Measurements from ENCODE around the gene NCAM2. TPM values are rescaled to one million over a fixed set of nuclear protein-coding genes. Genes with fewer than 3 reads are reported as not detected.

Gene NCAM2
- total RNA-seq, 1 experiment from 2014 or later: 2.4 TPM

DNA sequence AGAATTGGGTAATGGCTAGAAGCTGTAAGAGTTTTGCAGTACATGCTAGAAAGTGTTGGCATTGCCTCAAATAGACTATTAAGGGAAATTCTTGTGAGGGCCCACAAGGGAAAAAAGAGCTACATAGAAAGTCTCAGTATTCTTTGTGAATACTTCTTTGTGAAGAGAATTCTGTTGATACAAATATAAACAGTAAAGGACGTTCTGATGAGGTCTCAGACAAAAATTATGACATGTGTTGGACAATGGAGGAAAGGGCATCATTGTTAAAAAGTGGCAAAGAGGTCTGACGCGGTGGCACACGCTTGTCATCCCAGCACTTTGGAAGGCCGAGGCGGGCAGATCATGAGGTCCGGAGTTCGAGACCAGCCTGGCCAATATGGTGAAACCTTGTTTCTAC lies 458.9 kb downstream of the NCAM2 start:
- Histone ChIP-seq H3K79me2 (ENCODE audit: low read length) (no peaks in the 10 kb centered on the region), H2AFZ (ENCODE audit: low read length) (no peak overlapping the region), H3K4me1 (ENCODE audit: insufficient read depth, low read length) (no peaks in the 10 kb centered on the region), H3K36me3 (ENCODE audit: low read depth, low read length) (no peaks in the 10 kb centered on the region), H3K4me2 (ENCODE audit: low read length) (no peak overlapping the region), H3K9ac (ENCODE audit: low read length) (no peak overlapping the region), H3K27ac (ENCODE audit: low read length) (no peak overlapping the region), H3F3A (ENCODE audit: low read length, unreplicated experiment) (no peaks in the 10 kb centered on the region), H3K4me3 (ENCODE audit: low read length) (no peak overlapping the region), H3K9me2 (replicated peaks; ENCODE audit: low read length) (no peaks in the 10 kb centered on the region), H3K9me3 (ENCODE audit: low read length) (no peaks in the 10 kb centered on the region), H3K27me3 (ENCODE audit: low read length) (no peaks in the 10 kb centered on the region), H4K20me1 (ENCODE audit: low read length) (no peaks in the 10 kb centered on the region)
- DNase-seq: no peak
- no peak for ATAC-seq
- no TSS peak for BruUV-seq (replicated peaks)
- CTCF ChIA-PET: no interaction called here
- intact Hi-C loops (cut with micrococcal nuclease): no loop called here
- POLR2A ChIA-PET (ENCODE audit: unreplicated experiment): no interaction called here
- TF ChIP-seq EZH2 (IDR thresholded peaks at IDR 0.05; ENCODE audit: low read length, unreplicated experiment) (no peak), EZH2phosphoT487 (IDR thresholded peaks at IDR 0.05; ENCODE audit: borderline replicate concordance, low read length) (no peak)

DNA sequence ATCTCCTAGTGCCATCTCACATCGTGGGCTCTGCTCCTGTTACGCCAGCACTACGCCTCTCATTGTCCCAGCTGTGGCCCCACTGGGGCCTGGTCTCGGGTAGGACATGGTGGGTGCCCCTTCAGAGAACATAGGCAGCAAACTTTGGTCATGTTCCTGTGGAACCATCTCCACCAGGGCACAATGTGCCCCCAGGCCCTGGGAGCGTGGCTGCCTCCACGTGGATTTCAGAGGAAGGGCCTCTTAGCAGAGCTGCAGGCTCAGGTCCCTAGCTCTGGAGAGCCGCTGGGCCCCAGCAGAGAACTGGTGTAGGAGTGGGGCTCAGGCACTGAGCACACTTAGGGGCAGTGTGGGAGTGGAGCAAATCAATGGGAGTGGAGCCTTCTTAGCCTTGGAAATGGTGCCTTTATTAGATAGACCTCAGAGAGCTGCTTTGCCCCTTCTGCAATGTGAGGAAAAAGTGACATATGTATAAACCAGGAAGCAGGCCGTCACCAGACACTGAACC lies 460.0 kb downstream of the NCAM2 start:
- BruUV-seq (replicated peaks): no TSS peak
- Histone ChIP-seq H3K9me2 (replicated peaks; ENCODE audit: low read length) (no peaks in the 10 kb centered on the region), H3K4me3 (ENCODE audit: low read length) (no peak overlapping the region), H3K9me3 (ENCODE audit: low read length) (no peaks in the 10 kb centered on the region), H3K27ac (ENCODE audit: low read length) (no peak overlapping the region), H3K36me3 (ENCODE audit: low read depth, low read length) (no peaks in the 10 kb centered on the region), H3K9ac (ENCODE audit: low read length) (no peak overlapping the region), H3K79me2 (ENCODE audit: low read length) (no peaks in the 10 kb centered on the region), H3F3A (ENCODE audit: low read length, unreplicated experiment) (no peaks in the 10 kb centered on the region), H2AFZ (ENCODE audit: low read length) (no peak overlapping the region), H3K4me1 (ENCODE audit: insufficient read depth, low read length) (no peaks in the 10 kb centered on the region), H3K27me3 (ENCODE audit: low read length) (no peaks in the 10 kb centered on the region), H4K20me1 (ENCODE audit: low read length) (no peaks in the 10 kb centered on the region), H3K4me2 (ENCODE audit: low read length) (no peak overlapping the region)
- DNase-seq (no peak), ATAC-seq (no peak)
- TF ChIP-seq, protein P1, sequence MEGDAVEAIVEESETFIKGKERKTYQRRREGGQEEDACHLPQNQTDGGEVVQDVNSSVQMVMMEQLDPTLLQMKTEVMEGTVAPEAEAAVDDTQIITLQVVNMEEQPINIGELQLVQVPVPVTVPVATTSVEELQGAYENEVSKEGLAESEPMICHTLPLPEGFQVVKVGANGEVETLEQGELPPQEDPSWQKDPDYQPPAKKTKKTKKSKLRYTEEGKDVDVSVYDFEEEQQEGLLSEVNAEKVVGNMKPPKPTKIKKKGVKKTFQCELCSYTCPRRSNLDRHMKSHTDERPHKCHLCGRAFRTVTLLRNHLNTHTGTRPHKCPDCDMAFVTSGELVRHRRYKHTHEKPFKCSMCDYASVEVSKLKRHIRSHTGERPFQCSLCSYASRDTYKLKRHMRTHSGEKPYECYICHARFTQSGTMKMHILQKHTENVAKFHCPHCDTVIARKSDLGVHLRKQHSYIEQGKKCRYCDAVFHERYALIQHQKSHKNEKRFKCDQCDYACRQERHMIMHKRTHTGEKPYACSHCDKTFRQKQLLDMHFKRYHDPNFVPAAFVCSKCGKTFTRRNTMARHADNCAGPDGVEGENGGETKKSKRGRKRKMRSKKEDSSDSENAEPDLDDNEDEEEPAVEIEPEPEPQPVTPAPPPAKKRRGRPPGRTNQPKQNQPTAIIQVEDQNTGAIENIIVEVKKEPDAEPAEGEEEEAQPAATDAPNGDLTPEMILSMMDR (conservative IDR thresholded peaks at IDR 0.05; ENCODE audit: low read depth, low read length): no peak
- TF ChIP-seq EZH2 (IDR thresholded peaks at IDR 0.05; ENCODE audit: low read length, unreplicated experiment) (no peak), EZH2phosphoT487 (IDR thresholded peaks at IDR 0.05; ENCODE audit: borderline replicate concordance, low read length) (no peak)
- POLR2A ChIA-PET (ENCODE audit: unreplicated experiment): no interaction called here
- intact Hi-C loops (cut with micrococcal nuclease): no loop called here
- CTCF ChIA-PET: no interaction called here

DNA sequence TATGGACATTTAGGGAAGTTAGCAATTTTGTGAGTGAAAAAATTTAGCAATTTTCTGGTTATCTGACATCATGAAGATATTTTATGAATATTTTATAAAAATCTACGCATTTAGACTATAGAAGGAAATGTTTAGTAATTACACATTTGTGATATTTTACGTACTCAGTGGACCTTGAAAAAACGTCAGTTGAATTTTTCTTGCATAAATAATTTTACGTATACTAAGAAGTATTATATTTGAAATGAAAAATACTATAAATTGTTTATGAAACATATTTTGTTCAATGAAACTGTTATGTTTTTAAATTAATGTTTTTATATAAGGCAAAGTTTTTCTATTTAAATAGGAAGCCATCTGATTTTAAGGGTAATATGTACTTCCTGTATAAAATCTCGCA lies 462.8 kb downstream of the NCAM2 start:
- Histone ChIP-seq H2AFZ (ENCODE audit: low read length) (no peak overlapping the region), H3K36me3 (ENCODE audit: low read depth, low read length) (no peaks in the 10 kb centered on the region), H3K9me3 (ENCODE audit: low read length) (no peaks in the 10 kb centered on the region), H3K9me2 (replicated peaks; ENCODE audit: low read length) (no peaks in the 10 kb centered on the region), H3K4me1 (ENCODE audit: insufficient read depth, low read length) (no peaks in the 10 kb centered on the region), H3K79me2 (ENCODE audit: low read length) (no peaks in the 10 kb centered on the region), H3F3A (ENCODE audit: low read length, unreplicated experiment) (no peaks in the 10 kb centered on the region), H3K4me3 (ENCODE audit: low read length) (no peak overlapping the region), H3K27me3 (ENCODE audit: low read length) (no peaks in the 10 kb centered on the region), H3K27ac (ENCODE audit: low read length) (no peak overlapping the region), H4K20me1 (ENCODE audit: low read length) (no peaks in the 10 kb centered on the region), H3K9ac (ENCODE audit: low read length) (no peak overlapping the region), H3K4me2 (ENCODE audit: low read length) (no peak overlapping the region)
- ATAC-seq (no peak), DNase-seq (no peak)
- no peak for TF ChIP-seq EZH2 (IDR thresholded peaks at IDR 0.05; ENCODE audit: low read length, unreplicated experiment)
- no peak for TF ChIP-seq EZH2phosphoT487 (IDR thresholded peaks at IDR 0.05; ENCODE audit: borderline replicate concordance, low read length)
- TF ChIP-seq, protein P1 (conservative IDR thresholded peaks at IDR 0.05; ENCODE audit: low read depth, low read length): no peak
- intact Hi-C loops (cut with micrococcal nuclease): no loop called here
- BruUV-seq (replicated peaks): no TSS peak
- CTCF ChIA-PET: no interaction called here
- POLR2A ChIA-PET (ENCODE audit: unreplicated experiment): no interaction called here

Measured in PC-3 (cell line).